Measurements from ENCODE around the gene FHOD1. TPM values are rescaled to one million over a fixed set of nuclear protein-coding genes. Genes with fewer than 3 reads are reported as not detected.

The FHOD1 gene
- total RNA-seq, 1 donor from 2014 or later: 5.9 TPM

- DNase-seq (ENCODE audit: low spot score) (no peak), ATAC-seq (peak; percentile 16)
These were observed 10.5 kb downstream of the FHOD1 start for GRCh38 chr16:67236563-67237395.

- ATAC-seq (no peak), DNase-seq (ENCODE audit: low spot score) (no peak)
These were observed 11.3 kb downstream of the FHOD1 start for GRCh38 chr16:67235816-67236562.

GRCh38 chr16:67234180-67234597, 13.1 kb downstream of the FHOD1 start:
- no peak for ATAC-seq
- no peak for DNase-seq (ENCODE audit: low spot score)

GRCh38 chr16:67233596-67233995, 13.7 kb downstream of the FHOD1 start:
- DNase-seq (ENCODE audit: low spot score) (no peak), ATAC-seq (no peak)

GRCh38 chr16:67230809-67231660, 16.2 kb downstream of the FHOD1 start:
- ATAC-seq: peak; percentile 57

GRCh38 chr16:67229906-67230808, 17.1 kb downstream of the FHOD1 start:
- no peak for DNase-seq (ENCODE audit: low spot score)

More at GRCh38 chr16:67230809-67231660, 16.2 kb downstream of the FHOD1 start:
- peak; percentile 76 for DNase-seq (ENCODE audit: low spot score)

GRCh38 chr16:67228905-67229304, 18.4 kb downstream of the FHOD1 start:
- no peak for DNase-seq (ENCODE audit: low spot score)

More at GRCh38 chr16:67229906-67230808, 17.1 kb downstream of the FHOD1 start:
- no peak for ATAC-seq

GRCh38 chr16:67228034-67228785, 19.1 kb downstream of the FHOD1 start:
- ATAC-seq (no peak), DNase-seq (ENCODE audit: low spot score) (no peak)

More at GRCh38 chr16:67228905-67229304, 18.4 kb downstream of the FHOD1 start:
- no peak for ATAC-seq

- ATAC-seq (no peak), DNase-seq (ENCODE audit: low spot score) (no peak)
These were observed 19.7 kb downstream of the FHOD1 start for GRCh38 chr16:67227567-67227921.

GRCh38 chr16:67226804-67227566, 20.3 kb downstream of the FHOD1 start, which contains the start of gene TMEM208:
TMEM208 (plus strand) TSS chr16:67227130; CDS start chr16:67227219, 89 bp downstream.
- peak; percentile 97 for DNase-seq (ENCODE audit: low spot score)

GRCh38 chr16:67226295-67226803, 20.9 kb downstream of the FHOD1 start:
- ATAC-seq (no peak), DNase-seq (ENCODE audit: low spot score) (no peak)

More at GRCh38 chr16:67226804-67227566, 20.3 kb downstream of the FHOD1 start, which contains the start of gene TMEM208:
- peak; percentile 92 for ATAC-seq

GRCh38 chr16:67223992-67224391, 23.3 kb downstream of the FHOD1 start:
- ATAC-seq (peak; percentile 63), DNase-seq (ENCODE audit: low spot score) (no peak)

- DNase-seq (ENCODE audit: low spot score): no peak
These were observed 30.4 kb downstream of the FHOD1 start for GRCh38 chr16:67216612-67217490.

GRCh38 chr16:67215706-67216105, 31.6 kb downstream of the FHOD1 start:
- ATAC-seq (no peak), DNase-seq (ENCODE audit: low spot score) (no peak)

More at GRCh38 chr16:67216612-67217490, 30.4 kb downstream of the FHOD1 start:
- ATAC-seq: peak; percentile 63

GRCh38 chr16:67213197-67214019, 33.9 kb downstream of the FHOD1 start:
- DNase-seq (ENCODE audit: low spot score) (no peak), ATAC-seq (no peak)

- DNase-seq (ENCODE audit: low spot score) (no peak), ATAC-seq (no peak)
These were observed 34.5 kb downstream of the FHOD1 start for GRCh38 chr16:67212766-67213165.
